DMS 273 (cell line): Measurements from ENCODE around the gene ZNF486.
"Not testable (repeated sequence)": the region's sequence is repeated elsewhere in the genome, so short reads cannot be mapped to it uniquely, and the experiment has no call there.

ENCODE experiments used
- DNase-seq: peaks from one replicate; lab custom pipeline; 2025; ENCODE audit not compliant: unreplicated experiment; lab: John Stamatoyannopoulos, UW

The ZNF486 gene

DNA sequence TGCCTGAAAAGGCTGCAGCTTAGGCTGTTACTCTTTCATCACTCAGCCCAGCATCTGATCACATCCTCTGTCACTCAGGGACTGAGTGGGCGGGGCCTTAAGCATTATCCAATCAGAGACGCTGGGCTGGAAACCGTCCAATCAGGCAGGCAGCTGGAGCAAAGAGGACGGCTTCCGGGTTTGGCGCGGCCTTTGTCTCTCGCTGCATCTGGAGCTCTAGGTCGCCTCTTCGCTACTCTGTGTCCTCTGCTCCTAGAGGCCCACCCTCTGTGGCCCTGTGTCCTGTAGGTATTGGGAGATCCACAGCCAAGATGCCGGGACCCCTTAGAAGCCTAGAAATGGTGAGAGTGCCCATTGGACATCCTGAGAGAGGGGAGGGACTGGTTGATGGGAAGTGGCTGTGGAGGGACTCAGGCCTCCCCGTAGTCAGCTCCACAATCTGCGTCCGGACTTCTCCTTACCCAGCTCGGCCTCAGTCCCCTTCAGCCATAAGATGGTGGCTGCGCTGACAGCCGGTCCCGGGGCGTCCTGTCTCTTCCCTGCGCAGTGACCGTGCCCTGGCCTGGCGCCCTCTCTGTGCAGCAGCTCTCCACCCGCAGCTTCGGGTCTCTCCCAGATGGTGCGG lies at the start of gene ZNF486:
Gene ZNF486, plus strand, starts transcription at position 195 of the 625 bp plus-strand sequence. Its CDS starts 117 bp downstream, at position 312.
- peak; percentile 99 for DNase-seq

DNA sequence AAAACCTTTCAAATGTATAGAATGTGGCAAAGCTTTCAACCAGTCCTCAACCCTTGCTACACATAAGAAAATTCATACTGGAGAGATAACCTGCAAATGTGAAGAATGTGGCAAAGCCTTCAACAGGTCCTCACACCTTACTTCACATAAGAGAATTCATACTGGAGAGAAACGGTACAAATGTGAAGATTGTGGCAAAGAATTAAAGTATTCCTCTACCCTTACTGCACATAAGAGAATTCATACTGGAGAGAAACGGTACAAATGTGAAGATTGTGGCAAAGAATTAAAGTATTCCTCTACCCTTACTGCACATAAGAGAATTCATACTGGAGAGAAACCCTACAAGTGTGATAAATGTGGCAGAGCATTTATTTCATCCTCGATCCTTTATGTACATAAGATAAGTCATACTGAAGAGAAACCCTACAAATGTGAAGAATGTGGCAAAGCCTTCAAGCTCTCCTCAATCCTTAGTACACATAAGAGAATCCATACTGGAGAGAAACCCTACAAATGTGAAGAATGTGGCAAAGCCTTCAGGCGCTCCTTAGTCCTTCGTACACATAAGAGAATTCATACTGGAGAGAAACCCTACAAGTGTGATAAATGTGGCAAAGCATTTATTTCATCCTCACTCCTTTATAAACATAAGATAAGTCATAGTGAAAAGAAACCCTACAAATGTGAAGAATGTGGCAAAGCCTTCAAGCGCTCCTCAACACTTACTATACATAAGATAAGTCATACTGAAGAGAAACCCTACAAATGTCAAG lies 48.8 kb upstream of the ZNF486 start:
- DNase-seq = not testable (repeated sequence)

DNA sequence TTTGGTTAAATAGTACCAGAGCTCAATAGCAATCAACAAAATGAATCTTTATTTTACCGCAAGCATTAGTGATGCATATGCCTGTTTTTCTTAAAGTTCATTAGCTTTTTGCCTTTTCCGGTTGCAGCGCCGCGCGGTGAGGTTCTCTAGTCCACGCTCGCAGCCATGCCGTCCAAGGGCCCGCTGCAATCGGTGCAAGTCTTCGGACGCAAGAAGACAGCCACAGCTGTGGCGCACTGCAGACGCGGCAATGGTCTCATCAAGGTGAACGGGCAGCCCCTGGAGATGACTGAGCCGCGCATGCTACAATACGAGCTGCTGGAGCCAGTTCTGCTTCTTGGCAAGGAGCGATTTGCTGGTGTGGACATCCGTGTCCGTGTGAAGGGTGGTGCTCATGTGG lies 42.1 kb upstream of the ZNF486 start:
- DNase-seq = no peak

DNA sequence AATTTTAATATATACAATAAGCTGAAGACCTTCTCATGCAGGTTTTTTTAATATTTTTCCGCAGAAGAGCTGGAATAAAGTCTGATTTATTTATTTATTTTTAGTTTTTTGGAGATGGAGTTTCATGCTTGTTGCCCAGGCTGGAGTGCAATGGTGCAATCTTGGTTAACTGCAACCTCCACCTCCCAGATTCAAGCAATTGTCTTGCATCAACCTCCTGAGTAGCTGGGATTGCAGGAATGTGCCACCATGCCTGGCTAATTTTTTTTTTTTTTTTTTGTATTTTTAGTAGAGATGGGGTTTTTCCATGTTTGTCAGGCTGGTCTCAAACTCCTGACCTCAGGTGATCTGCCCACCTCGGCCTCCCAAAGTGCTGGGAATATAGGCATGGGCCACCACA lies 34.1 kb upstream of the ZNF486 start:
- DNase-seq = not testable (repeated sequence)

DNA sequence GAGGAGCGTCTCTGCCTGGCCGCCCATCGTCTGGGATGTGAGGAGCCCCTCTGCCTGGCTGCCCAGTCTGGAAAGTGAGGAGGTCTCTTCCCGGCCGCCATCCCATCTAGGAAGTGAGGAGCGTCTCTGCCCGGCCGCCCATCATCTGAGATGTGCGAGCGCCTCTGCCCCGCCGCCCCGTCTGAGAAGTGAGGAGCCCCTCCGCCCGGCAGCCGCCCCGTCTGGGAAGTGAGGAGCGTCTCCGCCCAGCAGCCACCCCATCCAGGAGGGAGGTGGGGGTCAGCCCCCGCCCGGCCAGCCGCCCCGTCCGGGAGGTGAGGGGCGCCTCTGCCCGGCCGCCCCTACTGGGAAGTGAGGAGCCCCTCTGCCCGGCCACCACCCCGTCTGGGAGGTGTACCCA lies 29.3 kb upstream of the ZNF486 start:
- DNase-seq = not testable (repeated sequence)

DNA sequence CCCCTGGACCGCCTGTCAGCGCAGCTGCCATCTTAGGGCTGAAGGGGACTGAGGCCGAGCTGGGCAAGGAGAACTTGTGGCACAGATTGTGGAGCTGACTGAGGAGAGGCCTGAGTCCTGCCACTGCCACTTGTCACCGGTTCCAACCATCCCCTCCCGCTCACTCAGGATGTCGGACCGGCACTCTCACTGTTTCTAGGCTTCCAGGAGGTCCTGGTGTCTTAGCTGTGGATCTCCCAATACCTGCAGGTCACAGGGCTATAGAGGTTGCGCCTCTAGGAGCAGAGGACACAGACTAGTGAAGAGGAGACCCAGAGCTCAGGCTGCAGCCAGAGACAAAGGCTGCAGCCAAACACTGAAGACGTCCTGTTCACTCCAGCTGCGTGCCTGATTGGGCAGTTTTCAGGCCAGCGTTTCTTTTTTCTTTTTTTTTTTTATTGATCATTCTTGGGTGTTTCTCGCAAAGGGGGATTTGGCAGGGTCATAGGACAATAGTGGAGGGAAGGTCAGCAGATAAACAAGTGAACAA lies 15.3 kb upstream of the ZNF486 start:
- no peak for DNase-seq

DNA sequence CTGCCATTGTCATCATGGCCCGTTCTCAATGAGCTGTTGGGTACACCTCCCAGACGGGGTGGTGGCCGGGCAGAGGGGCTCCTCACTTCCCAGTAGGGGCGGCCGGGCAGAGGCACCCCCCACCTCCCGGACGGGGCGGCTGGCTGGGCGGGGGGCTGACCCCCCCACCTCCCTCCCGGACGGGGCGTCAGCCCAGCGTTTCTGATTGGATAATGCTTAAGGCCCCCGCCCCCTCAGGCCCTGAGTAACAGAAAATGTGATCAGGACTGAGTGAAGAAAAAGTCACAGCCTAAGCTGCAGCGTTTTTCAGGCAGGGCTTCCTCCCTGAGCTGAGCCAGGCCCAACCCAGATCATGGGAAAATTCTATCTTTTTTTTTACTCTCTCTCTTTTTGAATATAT lies 14.5 kb upstream of the ZNF486 start:
- not testable (repeated sequence) for DNase-seq

DNA sequence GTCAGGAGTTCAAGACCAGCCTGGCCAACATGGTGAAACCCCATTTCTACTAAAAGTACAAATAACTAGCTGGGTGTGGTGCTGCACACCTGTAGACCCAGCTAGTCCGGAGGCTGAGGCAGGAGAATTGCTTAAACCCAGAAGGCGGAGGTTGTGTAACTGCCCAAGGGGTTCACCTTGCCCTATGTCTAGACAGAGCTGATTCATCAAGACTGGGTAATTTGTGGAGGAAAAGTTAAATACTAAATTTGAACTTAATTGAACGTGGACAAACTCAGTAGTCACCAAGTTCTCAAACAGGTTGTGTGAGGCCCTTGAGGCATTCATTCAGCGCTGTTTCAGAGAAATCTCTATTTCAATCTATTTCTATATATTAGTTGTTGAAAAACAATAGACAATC lies 13.7 kb upstream of the ZNF486 start:
- DNase-seq = no peak

DNA sequence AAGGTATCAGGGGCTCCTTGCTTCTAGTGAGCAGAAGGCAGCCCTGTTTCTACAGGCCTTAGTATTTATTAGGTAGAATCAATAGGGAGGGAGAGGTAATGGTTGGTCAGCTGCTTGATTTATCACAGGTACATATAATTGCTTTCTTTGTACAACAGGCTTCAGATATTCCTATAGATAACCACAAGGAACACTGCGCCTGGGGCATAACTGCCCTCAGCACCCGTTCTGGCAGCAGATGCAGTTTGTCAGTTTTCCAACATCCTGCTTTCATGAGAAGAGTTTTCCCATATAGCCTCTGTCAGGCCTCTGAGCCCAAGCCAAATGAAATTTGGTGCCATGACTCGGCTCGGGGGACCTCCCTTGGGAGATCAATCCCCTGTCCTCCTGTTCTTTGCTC lies 12.4 kb upstream of the ZNF486 start:
- DNase-seq = no peak

DNA sequence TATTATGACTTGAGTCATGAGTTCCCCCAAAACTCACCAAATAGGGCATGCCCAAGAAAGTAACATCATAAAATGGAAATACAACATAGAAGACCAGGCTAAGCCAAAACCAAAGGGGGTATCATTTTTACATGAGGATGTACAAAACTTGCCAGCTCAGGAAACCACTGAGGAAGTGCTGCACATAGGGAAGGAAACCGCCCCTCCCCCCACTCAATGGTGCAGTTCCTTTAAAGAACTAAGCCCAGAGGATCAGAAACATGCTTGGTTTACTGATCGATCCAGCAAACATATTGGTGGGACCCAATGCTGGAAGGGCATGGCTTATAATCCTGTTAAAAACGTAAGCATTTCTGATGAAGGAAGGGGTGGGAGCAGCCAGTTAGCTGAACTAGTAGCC lies 4.2 kb upstream of the ZNF486 start:
- DNase-seq = no peak

DNA sequence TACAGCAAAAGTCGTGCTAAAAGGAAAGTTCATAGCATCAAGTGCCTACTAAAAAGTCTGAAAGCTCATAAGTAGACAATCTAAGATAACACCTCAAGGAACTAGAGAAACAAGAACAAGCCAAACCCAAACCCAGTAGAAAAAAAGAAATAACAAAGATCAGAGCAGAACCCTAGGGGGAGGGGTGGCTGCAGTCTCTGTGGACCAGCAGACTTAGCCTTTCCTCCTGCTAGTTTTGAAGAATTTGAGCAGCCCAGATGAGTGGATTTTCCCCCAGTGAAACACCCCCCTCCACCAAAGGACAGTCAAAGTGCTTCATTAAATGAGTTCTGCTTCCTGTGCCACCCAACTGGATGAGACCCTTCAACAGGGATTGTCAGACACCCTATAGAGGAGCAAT lies 2.6 kb upstream of the ZNF486 start:
- DNase-seq = no peak

DNA sequence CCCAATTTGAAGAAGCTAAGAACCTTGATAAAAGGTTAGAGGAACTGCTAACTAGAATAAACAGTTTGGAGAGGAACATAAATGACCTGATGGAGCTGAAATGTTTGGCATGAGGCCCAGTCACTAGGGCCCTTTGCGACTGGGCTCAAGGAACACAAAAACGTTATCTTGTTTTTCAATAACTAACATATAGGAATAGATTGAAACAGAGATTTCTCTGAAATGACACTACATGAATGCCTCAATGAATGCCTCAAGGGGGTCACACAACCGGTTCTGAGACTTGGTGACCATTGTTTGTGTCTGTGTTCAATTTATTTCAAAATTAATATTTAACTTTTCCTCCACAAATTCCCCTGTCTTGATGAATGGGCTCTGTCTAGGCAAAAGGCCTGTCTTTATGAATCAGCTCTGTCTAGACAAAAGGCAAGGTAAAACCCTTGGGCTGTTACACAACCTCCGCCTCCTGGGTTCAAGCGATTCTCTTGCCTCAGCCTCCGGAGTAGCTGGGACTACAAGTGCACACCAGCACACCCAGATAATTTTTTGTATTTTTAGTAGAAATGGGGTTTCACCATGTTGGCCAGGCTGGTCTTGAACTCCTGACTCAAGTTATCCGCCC lies 932 bp upstream of the ZNF486 start:
- DNase-seq = no peak

DNA sequence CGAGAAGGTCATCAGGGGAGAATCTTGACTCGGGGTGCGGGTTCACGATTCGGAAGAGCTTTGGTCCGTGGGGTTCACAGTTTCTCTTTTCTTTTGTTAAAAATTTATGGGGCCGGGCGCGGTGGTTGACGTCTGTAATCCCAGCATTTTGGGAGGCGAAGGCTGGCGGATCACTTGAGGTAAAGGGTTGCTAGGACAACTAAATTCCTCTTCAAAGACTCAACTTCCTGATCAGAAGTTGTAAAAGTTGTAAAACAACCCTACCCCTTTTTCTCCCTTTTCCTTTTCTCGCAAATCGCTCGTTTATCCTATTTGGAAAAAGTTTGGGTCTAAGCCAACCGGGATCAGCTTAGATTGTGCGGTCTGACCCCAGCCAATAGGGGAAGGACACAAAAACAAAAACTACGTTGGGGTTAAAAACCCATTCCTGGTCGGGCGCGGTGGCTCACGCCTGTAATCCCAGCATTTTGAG lies 673 bp downstream of the ZNF486 start:
- DNase-seq = peak; percentile 45

DNA sequence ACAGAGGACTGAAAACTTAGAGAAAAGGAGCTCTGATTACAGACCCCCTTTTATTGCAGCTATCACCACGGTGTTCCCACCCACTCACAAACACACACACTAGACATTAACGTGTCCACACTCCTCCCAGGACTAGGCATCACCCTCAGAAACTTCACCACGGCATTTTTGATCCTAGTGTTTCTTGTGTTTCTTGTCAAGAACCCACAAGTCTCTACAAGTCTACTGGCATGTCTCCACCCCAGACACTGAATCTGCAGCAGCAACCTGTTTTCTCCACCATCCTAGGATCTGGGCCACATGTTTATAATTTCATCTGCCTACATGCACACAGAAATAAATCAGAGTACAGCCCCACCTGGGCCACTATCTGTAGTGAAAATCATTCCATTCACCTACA lies 4.3 kb downstream of the ZNF486 start:
- peak; percentile 28 for DNase-seq

DNA sequence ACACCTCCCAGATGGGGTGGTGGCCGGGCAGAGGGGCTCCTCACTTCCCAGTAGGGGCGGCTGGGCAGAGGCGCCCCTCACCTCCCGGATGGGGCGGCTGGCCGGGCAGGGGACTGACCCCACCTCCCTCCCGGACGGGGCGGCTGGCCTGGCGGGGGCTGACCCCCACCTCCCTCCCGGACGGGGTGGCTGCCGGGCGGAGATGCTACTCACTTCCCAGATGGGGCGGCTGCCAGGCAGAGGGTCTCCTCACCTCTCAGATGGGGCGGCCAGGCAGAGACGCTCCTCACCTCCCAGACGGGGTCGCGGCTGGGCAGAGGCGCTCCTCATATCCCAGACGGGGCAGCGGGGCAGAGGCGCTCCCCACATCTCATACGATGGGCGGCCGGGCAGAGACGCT lies 8.8 kb downstream of the ZNF486 start:
- not testable (repeated sequence) for DNase-seq

DNA sequence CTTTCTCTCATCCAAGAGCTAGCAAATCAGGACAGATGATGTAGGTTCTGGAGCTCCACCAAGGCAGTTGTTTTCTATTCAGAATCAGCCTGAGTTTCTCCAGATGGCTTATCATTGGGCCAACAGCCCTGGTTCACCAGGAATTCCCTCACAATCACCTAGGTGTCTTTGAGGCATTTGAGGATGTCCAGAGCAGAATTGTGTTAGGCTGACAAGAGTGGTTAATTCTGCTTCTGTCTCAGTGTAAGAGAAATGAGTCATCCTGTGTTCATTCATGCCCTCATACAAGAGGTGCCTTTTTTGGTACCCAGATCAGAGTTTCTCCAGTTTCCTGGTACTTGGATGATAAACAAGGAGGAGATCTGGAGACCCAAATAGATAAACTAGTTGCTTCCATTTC lies 12.9 kb downstream of the ZNF486 start:
- DNase-seq = not testable (repeated sequence)

DNA sequence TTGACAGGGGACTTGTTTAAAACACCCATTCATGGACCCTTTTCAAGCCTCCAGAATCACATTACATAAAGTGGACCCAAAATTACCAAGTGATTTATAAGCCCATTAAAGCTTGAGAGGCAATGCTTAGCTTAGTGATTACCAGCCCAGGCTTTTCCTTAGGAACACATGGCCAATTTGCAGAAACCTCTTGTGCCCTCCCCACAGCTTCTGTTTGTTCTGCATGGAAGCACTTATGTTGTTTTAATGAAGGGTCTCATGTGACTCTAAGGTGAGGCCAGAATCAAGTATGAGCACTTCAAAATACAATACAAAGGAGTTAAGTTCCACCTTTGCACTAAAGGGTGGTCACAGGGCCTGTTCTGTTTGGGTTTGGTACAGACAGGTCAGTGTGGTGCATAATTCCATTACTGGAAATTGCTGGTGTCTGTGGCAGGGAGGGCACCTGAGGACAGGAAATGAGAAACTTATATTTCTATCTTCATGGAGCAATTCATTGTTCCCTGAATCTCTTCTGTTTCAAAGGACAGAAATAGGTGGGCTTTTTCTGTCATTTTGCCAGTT lies 15.3 kb downstream of the ZNF486 start:
- DNase-seq = peak; percentile 41

DNA sequence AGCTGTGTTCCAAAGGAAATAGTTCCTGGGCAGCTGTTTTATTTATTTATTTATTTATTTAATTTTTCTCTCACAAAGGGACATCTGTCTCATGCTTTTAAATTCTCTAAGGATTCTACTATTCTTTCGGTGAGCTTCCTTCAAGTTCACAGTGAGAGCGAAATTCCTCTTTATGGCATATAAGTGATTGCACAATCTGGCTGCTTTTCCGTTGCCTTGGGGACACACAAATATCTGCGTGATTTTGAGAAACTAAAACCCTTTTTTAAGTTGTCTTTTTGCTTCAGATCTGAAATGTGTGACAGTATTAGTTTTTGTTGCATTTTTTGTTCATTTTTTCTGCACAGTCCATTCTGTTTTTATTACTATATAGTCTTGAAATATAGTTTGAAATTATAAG lies 19.2 kb downstream of the ZNF486 start:
- DNase-seq = no peak

DNA sequence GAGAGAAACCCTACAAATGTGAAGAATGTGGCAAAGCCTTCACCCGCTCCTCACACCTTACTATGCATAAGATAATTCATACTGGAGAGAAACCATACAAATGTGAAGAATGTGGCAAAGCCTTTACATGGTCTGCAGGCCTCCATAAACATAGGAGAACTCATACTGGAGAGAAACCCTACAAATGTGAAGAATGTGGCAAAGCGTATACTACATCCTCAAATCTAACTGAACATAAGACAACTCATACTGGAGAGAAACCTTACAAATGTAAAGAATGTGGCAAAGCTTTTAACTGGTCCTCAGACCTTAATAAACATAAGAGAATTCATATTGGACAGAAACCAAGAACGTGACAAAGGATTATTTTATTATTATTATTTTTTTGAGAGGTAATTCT lies 30.7 kb downstream of the ZNF486 start:
- no peak for DNase-seq

DNA sequence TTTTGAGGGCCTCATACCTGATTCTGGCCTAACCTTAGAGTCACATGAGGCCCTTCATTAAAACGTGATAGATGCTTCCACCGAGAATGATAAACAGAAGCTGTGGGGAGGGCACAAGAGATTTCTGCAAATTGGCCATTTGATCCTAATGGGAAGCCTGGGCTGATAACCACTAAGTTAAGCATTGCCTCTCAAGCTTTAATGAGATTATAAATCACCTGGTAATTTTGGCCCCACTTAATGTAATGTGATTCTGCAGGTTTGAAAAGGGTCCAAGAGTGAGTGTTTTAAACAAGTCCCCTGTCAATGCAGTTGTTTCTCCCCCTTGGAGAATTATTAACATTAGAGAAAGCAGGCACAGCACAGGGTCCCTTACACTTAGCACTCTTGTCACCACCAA lies 42.0 kb downstream of the ZNF486 start:
- DNase-seq = no peak

DNA sequence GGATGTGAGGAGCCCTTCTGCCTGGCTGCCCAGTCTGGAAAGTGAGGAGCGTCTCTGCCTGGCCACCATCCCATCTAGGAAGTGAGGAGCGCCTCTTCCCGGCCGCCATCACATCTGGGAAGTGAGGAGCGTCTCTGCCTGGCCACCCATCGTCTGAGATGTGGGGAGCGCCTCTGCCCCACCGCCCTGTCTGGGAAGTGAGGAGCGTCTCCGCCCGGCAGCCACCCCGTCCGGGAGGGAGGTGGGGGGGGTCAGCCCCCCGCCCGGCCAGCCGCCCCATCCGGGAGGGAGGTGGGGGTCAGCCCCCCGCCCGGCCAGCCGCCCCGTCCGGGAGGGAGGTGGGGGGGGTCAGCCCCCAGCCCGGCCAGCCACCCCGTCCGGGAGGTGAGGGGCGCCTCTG lies 47.4 kb downstream of the ZNF486 start:
- DNase-seq = not testable (repeated sequence)

DNA sequence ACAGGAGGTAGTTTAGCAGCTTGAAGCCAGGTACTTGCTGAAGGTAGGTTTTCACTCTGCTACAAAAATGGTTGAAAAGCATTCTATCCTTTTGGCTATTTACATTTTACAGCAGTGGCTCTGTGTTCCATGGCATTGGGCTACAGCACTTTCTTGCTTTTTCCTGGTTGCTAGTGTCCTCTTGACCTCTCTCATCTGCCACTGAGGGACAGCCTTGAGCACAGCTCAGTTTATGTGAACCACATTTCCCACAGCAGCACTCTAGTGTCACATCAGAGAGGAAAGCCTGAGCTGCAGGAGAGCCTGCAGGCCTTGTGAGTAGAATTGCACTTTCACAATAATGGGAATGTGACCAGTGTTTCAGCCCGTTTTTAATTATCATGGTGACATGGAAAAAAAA lies 54.6 kb downstream of the ZNF486 start:
- DNase-seq = not testable (repeated sequence)
